ENCODE measurements around the gene GIGYF2.
"Not testable (repeated sequence)": the region's sequence is repeated elsewhere in the genome, so short reads cannot be mapped to it uniquely, and the experiment has no call there.

GIGYF2 gene

DNA sequence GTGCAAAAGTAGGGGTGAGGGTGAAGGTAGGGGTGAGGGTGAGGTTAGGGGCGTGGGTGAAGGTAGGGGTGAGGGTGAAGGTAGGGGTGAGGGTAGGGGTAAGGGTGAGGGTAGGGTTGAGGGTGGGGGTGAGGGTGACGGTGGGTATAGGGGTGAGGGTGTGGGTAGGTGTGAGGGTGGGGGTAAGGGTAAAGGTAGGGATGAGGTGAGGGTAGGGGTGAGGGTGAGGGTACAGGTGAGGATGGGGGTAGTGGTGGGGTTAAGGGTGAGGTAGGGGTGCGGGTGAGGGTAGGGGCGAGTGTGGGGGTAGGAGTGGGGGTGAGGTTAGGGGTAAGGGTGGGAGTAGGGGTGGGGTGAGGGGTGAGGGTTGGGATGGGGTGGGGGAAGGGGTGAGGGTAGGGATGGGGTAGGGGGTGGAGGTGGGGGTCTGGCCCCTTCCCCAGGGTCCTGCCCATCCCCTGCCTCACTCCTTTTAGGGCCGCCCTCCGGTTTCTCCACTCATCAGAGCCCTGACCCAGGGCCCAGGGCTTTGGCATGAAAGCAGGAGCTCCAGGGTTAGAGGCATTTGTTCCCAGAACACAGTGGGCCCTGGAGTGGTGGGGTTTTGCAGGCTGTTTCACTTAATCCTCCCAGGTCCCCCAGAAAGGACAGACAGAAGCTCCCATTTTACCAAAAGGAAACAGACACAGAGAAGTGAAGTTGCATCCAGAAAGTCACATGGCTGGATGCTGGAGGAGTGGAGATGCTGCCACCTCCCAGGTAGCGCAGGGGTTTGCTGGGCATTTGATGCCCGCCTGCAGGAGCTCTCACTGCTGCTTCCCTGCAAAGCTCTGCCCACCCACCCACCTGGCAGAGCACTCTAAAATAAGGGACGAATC, 199.8 kb downstream of the GIGYF2 start:
- DNase-seq = no peak

GRCh38 chr2:232897598-232898408, 200.7 kb downstream of the GIGYF2 start:
- no peak for DNase-seq

- peak; percentile 53 for DNase-seq
These were observed 201.7 kb downstream of the GIGYF2 start for GRCh38 chr2:232898592-232899543.

GRCh38 chr2:232900811-232901735, 203.9 kb downstream of the GIGYF2 start:
- no peak for DNase-seq

GRCh38 chr2:232901736-232902578, 204.8 kb downstream of the GIGYF2 start:
- DNase-seq = peak; percentile 87

DNA sequence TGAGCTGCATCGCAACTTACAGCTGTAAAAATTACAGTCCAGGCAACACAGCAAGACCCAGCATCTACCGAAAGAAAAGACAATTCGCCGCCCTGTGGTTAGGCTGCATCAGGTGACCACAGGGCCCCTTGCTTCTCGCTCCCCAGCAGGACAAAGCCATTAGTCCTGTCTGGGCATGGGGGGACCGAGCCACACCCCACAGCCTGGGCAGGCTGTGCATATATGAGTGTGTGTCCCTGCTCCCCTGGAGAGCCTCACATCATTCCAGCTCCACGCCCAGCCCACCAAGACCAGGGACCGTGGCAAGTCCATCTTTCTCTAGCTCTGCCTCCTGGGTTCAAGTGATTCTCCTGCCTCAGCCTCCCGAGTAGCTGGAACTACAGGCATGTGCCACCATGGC, 206.9 kb downstream of the GIGYF2 start:
- DNase-seq = no peak

DNA sequence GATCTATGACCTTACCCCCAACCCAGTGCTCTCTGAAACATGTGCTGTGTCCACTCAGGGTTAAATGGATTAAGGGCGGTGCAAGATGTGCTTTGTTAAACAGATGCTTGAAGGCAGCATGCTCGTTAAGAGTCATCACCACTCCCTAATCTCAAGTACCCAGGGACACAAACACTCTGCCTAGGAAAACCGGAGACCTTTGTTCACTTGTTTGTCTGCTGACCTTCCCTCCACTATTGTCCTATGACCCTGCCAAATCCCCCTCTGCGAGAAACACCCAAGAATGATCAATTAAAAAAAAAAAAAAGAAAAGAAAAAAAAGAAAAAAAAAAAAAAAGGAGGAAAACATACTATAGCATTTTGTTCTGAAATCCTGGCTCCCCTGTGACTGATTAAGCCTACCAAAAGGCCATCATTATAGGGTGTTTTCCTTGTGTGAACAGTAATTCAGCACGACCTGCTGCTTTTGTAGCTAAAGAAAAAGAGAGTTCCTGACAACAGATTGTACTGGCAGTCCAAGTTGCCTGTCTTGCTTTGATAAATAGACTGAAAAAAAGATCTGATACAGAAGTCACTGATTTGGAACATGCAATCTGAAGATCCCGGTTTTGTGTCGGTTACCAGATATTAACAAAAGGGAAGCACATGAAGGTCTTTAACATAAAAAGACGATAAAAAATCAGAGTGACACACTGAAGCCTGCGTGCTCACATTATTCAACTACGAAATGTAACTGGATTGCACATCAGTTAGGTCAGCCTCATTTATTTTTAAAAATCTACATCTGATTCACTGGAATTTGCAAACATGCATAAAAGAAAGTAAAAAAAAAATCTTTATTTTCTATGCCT, 210.0 kb downstream of the GIGYF2 start:
- not testable (repeated sequence) for DNase-seq

DNA sequence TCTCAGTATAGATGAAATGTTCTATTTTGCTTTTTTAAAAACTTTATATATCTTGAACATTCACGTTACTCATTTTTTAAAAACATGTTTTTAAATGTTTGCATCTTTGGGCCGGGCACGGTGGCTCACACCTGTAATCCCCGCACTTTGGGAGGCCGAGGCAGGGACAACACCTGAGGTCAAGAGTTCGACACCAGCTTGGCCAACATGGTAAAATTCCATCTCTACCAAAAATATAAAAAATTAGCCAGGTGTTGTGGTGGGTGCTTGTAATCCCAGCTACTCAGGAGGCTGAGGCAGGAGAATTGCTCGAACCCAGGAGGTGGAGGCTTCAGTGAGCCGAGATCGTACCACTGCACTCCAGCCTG, 210.6 kb downstream of the GIGYF2 start:
- not testable (repeated sequence) for DNase-seq

DNA sequence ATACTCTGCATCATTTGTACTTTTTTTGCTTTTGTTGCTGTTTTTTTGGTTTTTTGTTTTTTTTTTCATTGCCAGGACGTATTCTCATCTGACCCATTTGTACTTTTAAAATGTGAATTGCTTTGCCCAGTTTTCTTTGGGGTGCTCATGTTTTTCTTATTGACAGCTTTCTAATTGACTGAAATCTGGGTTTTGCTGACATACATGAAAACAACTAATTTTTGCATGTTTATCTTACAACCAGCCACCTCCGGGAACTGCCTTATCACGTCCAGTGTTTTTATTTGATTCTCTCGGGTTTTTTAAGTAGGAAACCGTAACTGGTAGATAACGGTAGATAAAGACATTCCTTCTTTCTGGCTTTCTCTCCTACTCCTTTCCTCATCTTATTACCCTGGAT, 211.6 kb downstream of the GIGYF2 start:
- no peak for DNase-seq

All from fibroblast of skin of abdomen (primary cell).